Right lobe of liver (tissue), 6 donors: ENCODE measurements around the gene HSPE1. TPM values are rescaled to one million over a fixed set of nuclear protein-coding genes. Genes with fewer than 3 reads are reported as not detected.

Experiments used
- ATAC-seq, 4 donors: fragments of 200-7000 bp; cut with Tn5 transposase; one replicate each; pipeline ENCODE4 v1.9.1; 2020; ENCODE audit warnings: mild to moderate bottlenecking in 4 of 4, moderate library complexity in 4 of 4
- DNase-seq, 3 donors: peaks; one replicate each; pipeline ENCODE4 v3.0.0-alpha.2; 2020
- H3K27ac ChIP-seq, 3 donors: fragments of 200-600 bp; one replicate each; pipeline ENCODE4 v1.8.0; 2022
- H3K27me3 ChIP-seq, 2 donors: fragments of 200-600 bp; one replicate each; pipeline ENCODE4 v1.8.0; 2022
- H3K36me3 ChIP-seq, 4 donors: fragments of 200-600 bp; sonication (generic) in 1 of 4; one replicate each; pipeline versions ENCODE4 v1.5.1 to v1.8.0; 2017 to 2022; ENCODE audit warnings: control low read depth in 1 of 4
- H3K4me1 ChIP-seq, 4 donors: fragments of 200-600 bp; sonication (generic) in 1 of 4; one replicate each; pipeline versions ENCODE4 v1.5.1 to v1.8.0; 2017 to 2022; ENCODE audit warnings: control low read depth in 1 of 4
- H3K4me3 ChIP-seq, 3 donors: fragments of 200-600 bp; one replicate each; pipeline ENCODE4 v1.8.0; 2022
- H3K9me3 ChIP-seq, 4 donors: fragments of 200-600 bp; sonication (generic) in 1 of 4; one replicate each; pipeline versions ENCODE4 v1.5.1 to v1.8.0; 2017 to 2022; ENCODE audit warnings: control low read depth in 1 of 4
- CTCF ChIP-seq, 4 donors: fragments of 200-600 bp in 3 of 4; fragments of 450-650 bp in 1 of 4; IDR thresholded peaks; one replicate each; pipeline versions ENCODE4 v1.5.1 to v1.8.0; 2016 to 2022; ENCODE audit warnings: antibody characterized with exemption in 4 of 4, mild to moderate bottlenecking in 2 of 4
- POLR2A ChIP-seq: fragments of 450-650 bp; IDR thresholded peaks from one replicate; pipeline ENCODE4 v1.6.1; 2017; ENCODE audit warnings: antibody characterized with exemption, mild to moderate bottlenecking
- WGBS: methylation state at CpG from one replicate; pipeline ENCODE4 v1.1.6; 2018; ENCODE audit warnings: low coverage, low lambda C conversion rate; ENCODE audit not compliant: insufficient coverage; ENCODE audit errors: missing lambda C conversion rate; 5-methylcytosine and 5-hydroxymethylcytosine counted together
- intact Hi-C, 2 donors: fragments of 100-400 bp; cut with DNase I; formaldehyde crosslinking; loops; one replicate each; pipeline versions ENCODE4 v1.11.2 to v1.14.1; 2022
- total RNA-seq, 6 experiments: library from RNA; depleted of rRNA in 2 of 6; stranded (reverse); fragments of >200 nt in 2 of 6; fragmentation: NEBNext Ultra II Directional in 3 of 6; extraction: Animal tissue kit (Norgen Biotek cat#: 25700) in 3 of 6; gene quantifications; one replicate each; pipeline versions ENCODE4 v1.1.0 to v1.2.4, GENCODE V29; 2016 to 2023
- donor health status: DM: no; HTN: yes; CAD: no.
- donor health status: DM: no; HTN: no; CAD: no.
- donor health status: DM: no; HTN: no; CAD: no.
- donor health status: DM: no; HTN: yes; CAD: no.
- donor health status: DM: no; HTN: yes; CAD: no.

HSPE1 gene
- total RNA-seq, 6 experiments from 2014 or later = 91.8 to 318 (median 209) TPM

GRCh38 chr2:197453123-197453913 is 46.9 kb upstream of the HSPE1 start, which contains the start of gene COQ10B:
Gene COQ10B (plus strand): TSS chr2:197453552. CDS start chr2:197453561, 9 bp downstream.
- Histone ChIP-seq H3K9me3 (no peaks in the 10 kb centered on the region), H3K27ac (peak within 1 kb of the TSS; percentile 98 to 99 (median 99)), H3K4me1 (peaks cover 0 to 30% (median 4%) of the 10 kb centered on the region in 4 donors), H3K4me3 (peak within 1 kb of the TSS; percentile 81 to 93 (median 86)), H3K36me3 (no peaks in the 10 kb centered on the region), H3K27me3 (no peaks in the 10 kb centered on the region)
- 0% methylated on average over 27 of the region's 70 CpGs for WGBS
- peak; percentile 100 for DNase-seq
- intact Hi-C loops = no loop called here
- TF ChIP-seq POLR2A = peak; percentile 96
- TF ChIP-seq CTCF (IDR thresholded peaks at IDR 0.05) = peak; percentile 13 to 51 (median 37)
- ATAC-seq = peak; percentile 91 to 97 (median 92)

GRCh38 chr2:197453914-197454398 is 46.2 kb upstream of the HSPE1 start:
- Histone ChIP-seq H3K27ac (peak overlapping the region; percentile 98 to 99 (median 99)), H3K4me1 (peaks cover 0 to 35% (median 4%) of the 10 kb centered on the region in 4 donors), H3K4me3 (peak overlapping the region; percentile 81 to 93 (median 86)), H3K36me3 (no peaks in the 10 kb centered on the region), H3K27me3 (no peaks in the 10 kb centered on the region), H3K9me3 (no peaks in the 10 kb centered on the region)
- WGBS = under 1% methylated on average over 11 of the region's 11 CpGs
- DNase-seq (peak; percentile 68 to 77 (median 70)), ATAC-seq (peak; percentile 59 to 66 (median 62))
- no peak for TF ChIP-seq CTCF (IDR thresholded peaks at IDR 0.05)
- no peak for TF ChIP-seq POLR2A
- intact Hi-C loops = no loop called here

- no peaks in the 10 kb centered on the region for H3K9me3 ChIP-seq
- H3K27me3 ChIP-seq = no peaks in the 10 kb centered on the region
- H3K27ac ChIP-seq = peak overlapping the region; percentile 98 to 99 (median 99)
- peaks cover 0 to 35% (median 4%) of the 10 kb centered on the region in 4 donors for H3K4me1 ChIP-seq
- peaks cover 0 to 4% (median 0%) of the 10 kb centered on the region in 4 donors for H3K36me3 ChIP-seq
- DNase-seq (no peak), ATAC-seq (no peak)
- H3K4me3 ChIP-seq = peak overlapping the region; percentile 81 to 93 (median 86)
- intact Hi-C loops = no loop called here
- TF ChIP-seq POLR2A (peak; percentile 17), CTCF (IDR thresholded peaks at IDR 0.05) (no peak)
- 21% methylated on average over 2 of the region's 2 CpGs for WGBS
Measured at GRCh38 chr2:197454923-197455322, 45.3 kb upstream of the HSPE1 start.

- no peak overlapping the region for H3K4me3 ChIP-seq
- DNase-seq = no peak
- peaks cover 0 to 9% (median 0%) of the 10 kb centered on the region in 4 donors for H3K36me3 ChIP-seq
- no peaks in the 10 kb centered on the region for H3K27me3 ChIP-seq
- peak overlapping the region in 2 of 3 donors; percentile 98 to 99 for H3K27ac ChIP-seq
- TF ChIP-seq CTCF (IDR thresholded peaks at IDR 0.05) = no peak
- no peak for TF ChIP-seq POLR2A
- 100% methylated on average over 1 of the region's 1 CpG for WGBS
- H3K9me3 ChIP-seq = no peaks in the 10 kb centered on the region
- peaks cover 0 to 35% (median 4%) of the 10 kb centered on the region in 4 donors for H3K4me1 ChIP-seq
- no peak for ATAC-seq
- intact Hi-C loops = no loop called here
Measured at GRCh38 chr2:197455428-197455827, 44.8 kb upstream of the HSPE1 start.
